HepG2 (cell line): ENCODE results near the gene TMX2. TPM values are rescaled to one million over a fixed set of nuclear protein-coding genes. Genes with fewer than 3 reads are reported as not detected.

Experiments used
- ADNP ChIP-seq: sonication (generic); formaldehyde crosslinking; IDR thresholded peaks from 2 replicates; pipeline ENCODE4 v1.4.0; 2020; ENCODE audit warnings: missing genetic modification reagents
- ARNTL ChIP-seq: sonication (generic); formaldehyde crosslinking; IDR thresholded peaks from 2 replicates; pipeline ENCODE4 v1.4.0; 2020; ENCODE audit warnings: mild to moderate bottlenecking, missing genetic modification reagents
- ATAD3A ChIP-seq: sonication (generic); formaldehyde crosslinking; IDR thresholded peaks from 2 replicates; pipeline ENCODE4 v1.4.0; 2020; ENCODE audit warnings: missing genetic modification reagents
- CHD2 ChIP-seq: IDR thresholded peaks from 2 replicates; pipeline ENCODE4 v1.6.1; 2011; ENCODE audit warnings: low read depth, low read length, improper control_type of control experiment
- HCFC1 ChIP-seq: fragments of 150-350 bp; IDR thresholded peaks from 2 replicates; pipeline ENCODE4 v1.6.1; 2014; ENCODE audit warnings: low read depth, low read length
- HMGA1 ChIP-seq: sonication (generic); formaldehyde crosslinking; conservative IDR thresholded peaks from 2 replicates; pipeline ENCODE4 v1.4.0; 2020; ENCODE audit warnings: missing genetic modification reagents
- KDM5A ChIP-seq: fragments of 200-600 bp; sonication (generic); IDR thresholded peaks from 2 replicates; pipeline ENCODE4 v1.7.0; 2018; ENCODE audit warnings: antibody characterized with exemption, mild to moderate bottlenecking, low read length, borderline replicate concordance
- MBD4 ChIP-seq: IDR thresholded peaks from 2 replicates; pipeline ENCODE4 v1.6.1; 2012; ENCODE audit warnings: low read length, inconsistent platforms, borderline replicate concordance
- MIER2 ChIP-seq: IDR thresholded peaks from 2 replicates; pipeline ENCODE4 v1.6.1; 2016; ENCODE audit warnings: missing biosample characterization, missing genetic modification reagents
- MIXL1 ChIP-seq: IDR thresholded peaks from 2 replicates; pipeline ENCODE4 v1.6.1; 2016
- NKX3-1 ChIP-seq: sonication (generic); formaldehyde crosslinking; IDR thresholded peaks from 2 replicates; pipeline ENCODE4 v1.5.0; 2020; ENCODE audit warnings: missing genetic modification reagents
- ZNF101 ChIP-seq: sonication (generic); formaldehyde crosslinking; IDR thresholded peaks from 2 replicates; pipeline ENCODE4 v1.4.0; 2020; ENCODE audit warnings: mild to moderate bottlenecking, low read depth, missing genetic modification reagents, borderline replicate concordance
- ZNF138 ChIP-seq: sonication (generic); formaldehyde crosslinking; IDR thresholded peaks from 2 replicates; pipeline ENCODE4 v1.5.0; 2020; ENCODE audit warnings: mild to moderate bottlenecking, low read depth, missing genetic modification reagents
- ZNF441 ChIP-seq: sonication (generic); formaldehyde crosslinking; IDR thresholded peaks from 2 replicates; pipeline ENCODE4 v1.7.0; 2021; ENCODE audit warnings: missing genetic modification reagents, borderline replicate concordance
- ZNF547 ChIP-seq: sonication (generic); formaldehyde crosslinking; IDR thresholded peaks from 2 replicates; pipeline ENCODE4 v1.5.1; 2020; ENCODE audit warnings: mild to moderate bottlenecking, missing genetic modification reagents
- ZNF567 ChIP-seq: sonication (generic); formaldehyde crosslinking; IDR thresholded peaks from 2 replicates; pipeline ENCODE4 v1.8.1; 2023; ENCODE audit warnings: mild to moderate bottlenecking, missing genetic modification reagents, borderline replicate concordance
- ZSCAN22 ChIP-seq: sonication (generic); formaldehyde crosslinking; IDR thresholded peaks from 2 replicates; pipeline ENCODE4 v1.4.0; 2020; ENCODE audit warnings: mild to moderate bottlenecking, missing genetic modification reagents
- polyA plus RNA-seq, 8 experiments: library from polyadenylated mRNA; depleted of rRNA in 3 of 8; stranded (reverse) in 7 of 8; unstranded in 1 of 8; fragments of >200 nt; fragmentation: Illumina TruSeq in 4 of 8; extraction: Trizol in 4 of 8; gene quantifications; 2 replicates each; pipeline versions ENCODE4 v1.2.1 to v1.2.3, GENCODE V29; 2011 to 2016; ENCODE audit warnings: low read depth in 4 of 8, missing spikeins in 1 of 8, mixed read lengths in 1 of 8; ENCODE audit not compliant: insufficient read depth in 1 of 8
- total RNA-seq, 5 experiments: library from RNA; depleted of rRNA; stranded (reverse); fragments of >200 nt; fragmentation: Illumina TruSeq; extraction: Trizol; gene quantifications; 2 replicates each; pipeline ENCODE4 v1.2.3, GENCODE V29; 2016; ENCODE audit warnings: low read depth in 1 of 5
- TF ChIP-seq, protein P1 (sequence below): sonication (generic); formaldehyde crosslinking; IDR thresholded peaks from 2 replicates; pipeline ENCODE4 v1.9.0; 2021; ENCODE audit warnings: missing genetic modification reagents, mild to moderate bottlenecking, borderline replicate concordance
- TF ChIP-seq, protein P2 (sequence below): IDR thresholded peaks from 2 replicates; pipeline ENCODE4 v1.6.1; 2012; ENCODE audit warnings: low read length, improper control_type of control experiment
- TF ChIP-seq, protein P3 (sequence below): sonication (generic); formaldehyde crosslinking; conservative IDR thresholded peaks from 2 replicates; pipeline ENCODE4 v1.5.0; 2020; ENCODE audit warnings: missing genetic modification reagents
- TF ChIP-seq, protein P4 (sequence below): sonication (generic); formaldehyde crosslinking; IDR thresholded peaks from 2 replicates; pipeline ENCODE4 v1.4.0; 2020; ENCODE audit warnings: missing genetic modification reagents, mild to moderate bottlenecking, borderline replicate concordance
- TF ChIP-seq, protein P5 (sequence below): IDR thresholded peaks from 2 replicates; pipeline ENCODE4 v1.6.1; 2016; ENCODE audit warnings: missing genetic modification reagents, missing compliant biosample characterization

Gene TMX2
- total and polyA plus RNA-seq, 2 of the 13 experiments (the other 11 are each of a cell fraction or from before 2014, with no cell fraction given), result 84.5 to 129 TPM

DNA sequence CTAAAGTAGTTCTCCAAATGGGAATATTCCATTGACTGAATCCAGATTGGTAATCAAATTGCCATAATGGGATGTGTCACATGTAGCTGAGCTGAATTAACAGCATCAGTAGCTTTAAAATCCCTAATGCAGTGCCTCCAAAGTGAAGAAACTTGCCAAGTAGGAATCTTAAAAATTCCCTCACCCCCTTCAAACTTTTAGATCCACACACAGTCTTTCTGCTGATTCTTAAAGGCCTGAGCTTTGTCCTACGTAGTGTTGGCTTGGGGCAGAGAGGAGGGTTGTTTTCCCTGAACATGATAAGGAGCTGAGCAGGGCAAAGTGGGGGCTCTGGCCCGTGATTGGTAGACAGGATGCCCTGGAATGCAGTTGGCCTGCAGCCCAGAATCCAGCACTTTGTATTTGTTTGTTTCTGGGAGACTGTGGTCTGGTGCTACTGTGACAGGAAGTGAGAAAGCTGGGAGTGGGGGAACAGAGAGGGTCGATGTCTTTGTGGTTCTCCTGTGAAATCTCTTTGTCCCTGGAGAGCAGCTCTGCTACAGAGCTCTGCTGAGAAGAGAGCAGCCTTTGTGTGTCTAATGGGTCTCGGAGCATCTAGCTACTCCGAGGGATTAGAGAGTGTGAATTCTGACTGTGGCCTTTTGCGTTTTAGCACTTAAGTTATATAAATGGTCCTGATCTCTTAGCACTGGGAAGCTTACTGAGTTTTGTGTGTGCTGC lies 66.1 kb downstream of the TMX2 start (continued):
- TF ChIP-seq ADNP (no peak), HCFC1 (no peak), HMGA1 (CRISPR knock-in tag) (no peak), ZNF567 (CRISPR knock-in tag) (no peak), KDM5A (no peak), ZNF441 (CRISPR knock-in tag) (no peak; the same call in 1 of the 2 replicates), CHD2 (no peak), ZNF547 (CRISPR knock-in tag) (0 out of 2 replicates have a peak, but pooled peaks have one; percentile 34), ZSCAN22 (CRISPR knock-in tag) (no peak), NKX3-1 (CRISPR knock-in tag) (no peak), MIXL1 (CRISPR knock-in tag) (peak; percentile 76; the same call in 1 of the 2 replicates), MBD4 (peak; percentile 53; the same call in 1 of the 2 replicates), ZNF138 (CRISPR knock-in tag) (no peak), ZNF101 (no peak), ARNTL (peak; percentile 76), ATAD3A (CRISPR knock-in tag) (no peak), MIER2 (no peak)
- TF ChIP-seq, protein P1, sequence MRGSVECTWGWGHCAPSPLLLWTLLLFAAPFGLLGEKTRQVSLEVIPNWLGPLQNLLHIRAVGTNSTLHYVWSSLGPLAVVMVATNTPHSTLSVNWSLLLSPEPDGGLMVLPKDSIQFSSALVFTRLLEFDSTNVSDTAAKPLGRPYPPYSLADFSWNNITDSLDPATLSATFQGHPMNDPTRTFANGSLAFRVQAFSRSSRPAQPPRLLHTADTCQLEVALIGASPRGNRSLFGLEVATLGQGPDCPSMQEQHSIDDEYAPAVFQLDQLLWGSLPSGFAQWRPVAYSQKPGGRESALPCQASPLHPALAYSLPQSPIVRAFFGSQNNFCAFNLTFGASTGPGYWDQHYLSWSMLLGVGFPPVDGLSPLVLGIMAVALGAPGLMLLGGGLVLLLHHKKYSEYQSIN (CRISPR knock-in tag), result no peak
- TF ChIP-seq, protein P2, sequence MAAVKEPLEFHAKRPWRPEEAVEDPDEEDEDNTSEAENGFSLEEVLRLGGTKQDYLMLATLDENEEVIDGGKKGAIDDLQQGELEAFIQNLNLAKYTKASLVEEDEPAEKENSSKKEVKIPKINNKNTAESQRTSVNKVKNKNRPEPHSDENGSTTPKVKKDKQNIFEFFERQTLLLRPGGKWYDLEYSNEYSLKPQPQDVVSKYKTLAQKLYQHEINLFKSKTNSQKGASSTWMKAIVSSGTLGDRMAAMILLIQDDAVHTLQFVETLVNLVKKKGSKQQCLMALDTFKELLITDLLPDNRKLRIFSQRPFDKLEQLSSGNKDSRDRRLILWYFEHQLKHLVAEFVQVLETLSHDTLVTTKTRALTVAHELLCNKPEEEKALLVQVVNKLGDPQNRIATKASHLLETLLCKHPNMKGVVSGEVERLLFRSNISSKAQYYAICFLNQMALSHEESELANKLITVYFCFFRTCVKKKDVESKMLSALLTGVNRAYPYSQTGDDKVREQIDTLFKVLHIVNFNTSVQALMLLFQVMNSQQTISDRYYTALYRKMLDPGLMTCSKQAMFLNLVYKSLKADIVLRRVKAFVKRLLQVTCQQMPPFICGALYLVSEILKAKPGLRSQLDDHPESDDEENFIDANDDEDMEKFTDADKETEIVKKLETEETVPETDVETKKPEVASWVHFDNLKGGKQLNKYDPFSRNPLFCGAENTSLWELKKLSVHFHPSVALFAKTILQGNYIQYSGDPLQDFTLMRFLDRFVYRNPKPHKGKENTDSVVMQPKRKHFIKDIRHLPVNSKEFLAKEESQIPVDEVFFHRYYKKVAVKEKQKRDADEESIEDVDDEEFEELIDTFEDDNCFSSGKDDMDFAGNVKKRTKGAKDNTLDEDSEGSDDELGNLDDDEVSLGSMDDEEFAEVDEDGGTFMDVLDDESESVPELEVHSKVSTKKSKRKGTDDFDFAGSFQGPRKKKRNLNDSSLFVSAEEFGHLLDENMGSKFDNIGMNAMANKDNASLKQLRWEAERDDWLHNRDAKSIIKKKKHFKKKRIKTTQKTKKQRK, result no peak
- TF ChIP-seq, protein P3, sequence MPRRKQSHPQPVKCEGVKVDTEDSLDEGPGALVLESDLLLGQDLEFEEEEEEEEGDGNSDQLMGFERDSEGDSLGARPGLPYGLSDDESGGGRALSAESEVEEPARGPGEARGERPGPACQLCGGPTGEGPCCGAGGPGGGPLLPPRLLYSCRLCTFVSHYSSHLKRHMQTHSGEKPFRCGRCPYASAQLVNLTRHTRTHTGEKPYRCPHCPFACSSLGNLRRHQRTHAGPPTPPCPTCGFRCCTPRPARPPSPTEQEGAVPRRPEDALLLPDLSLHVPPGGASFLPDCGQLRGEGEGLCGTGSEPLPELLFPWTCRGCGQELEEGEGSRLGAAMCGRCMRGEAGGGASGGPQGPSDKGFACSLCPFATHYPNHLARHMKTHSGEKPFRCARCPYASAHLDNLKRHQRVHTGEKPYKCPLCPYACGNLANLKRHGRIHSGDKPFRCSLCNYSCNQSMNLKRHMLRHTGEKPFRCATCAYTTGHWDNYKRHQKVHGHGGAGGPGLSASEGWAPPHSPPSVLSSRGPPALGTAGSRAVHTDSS (CRISPR knock-in tag), result no peak
- TF ChIP-seq, protein P4, sequence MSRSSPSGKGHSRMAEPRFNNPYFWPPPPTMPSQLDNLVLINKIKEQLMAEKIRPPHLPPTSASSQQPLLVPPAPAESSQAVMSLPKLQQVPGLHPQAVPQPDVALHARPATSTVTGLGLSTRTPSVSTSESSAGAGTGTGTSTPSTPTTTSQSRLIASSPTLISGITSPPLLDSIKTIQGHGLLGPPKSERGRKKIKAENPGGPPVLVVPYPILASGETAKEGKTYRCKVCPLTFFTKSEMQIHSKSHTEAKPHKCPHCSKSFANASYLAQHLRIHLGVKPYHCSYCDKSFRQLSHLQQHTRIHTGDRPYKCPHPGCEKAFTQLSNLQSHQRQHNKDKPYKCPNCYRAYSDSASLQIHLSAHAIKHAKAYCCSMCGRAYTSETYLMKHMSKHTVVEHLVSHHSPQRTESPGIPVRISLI, result peak; percentile 58; the same call in 1 of the 2 replicates
- TF ChIP-seq, protein P5, sequence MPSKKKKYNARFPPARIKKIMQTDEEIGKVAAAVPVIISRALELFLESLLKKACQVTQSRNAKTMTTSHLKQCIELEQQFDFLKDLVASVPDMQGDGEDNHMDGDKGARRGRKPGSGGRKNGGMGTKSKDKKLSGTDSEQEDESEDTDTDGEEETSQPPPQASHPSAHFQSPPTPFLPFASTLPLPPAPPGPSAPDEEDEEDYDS (CRISPR knock-in tag), result peak; percentile 73; the same call in 1 of the 2 replicates
